Fibroblast of skin of right biceps (primary cell): ENCODE results near the gene LRRFIP1.
"Not testable (repeated sequence)": the region's sequence is repeated elsewhere in the genome, so short reads cannot be mapped to it uniquely, and the experiment has no call there.

Experiments
- DNase-seq: peaks from one replicate; pipeline ENCODE4 v3.0.0-alpha.2; 2013

LRRFIP1 gene

GRCh38 chr2:237597196-237598145 lies 29.9 kb upstream of the LRRFIP1 start:
- no peak for DNase-seq

DNA sequence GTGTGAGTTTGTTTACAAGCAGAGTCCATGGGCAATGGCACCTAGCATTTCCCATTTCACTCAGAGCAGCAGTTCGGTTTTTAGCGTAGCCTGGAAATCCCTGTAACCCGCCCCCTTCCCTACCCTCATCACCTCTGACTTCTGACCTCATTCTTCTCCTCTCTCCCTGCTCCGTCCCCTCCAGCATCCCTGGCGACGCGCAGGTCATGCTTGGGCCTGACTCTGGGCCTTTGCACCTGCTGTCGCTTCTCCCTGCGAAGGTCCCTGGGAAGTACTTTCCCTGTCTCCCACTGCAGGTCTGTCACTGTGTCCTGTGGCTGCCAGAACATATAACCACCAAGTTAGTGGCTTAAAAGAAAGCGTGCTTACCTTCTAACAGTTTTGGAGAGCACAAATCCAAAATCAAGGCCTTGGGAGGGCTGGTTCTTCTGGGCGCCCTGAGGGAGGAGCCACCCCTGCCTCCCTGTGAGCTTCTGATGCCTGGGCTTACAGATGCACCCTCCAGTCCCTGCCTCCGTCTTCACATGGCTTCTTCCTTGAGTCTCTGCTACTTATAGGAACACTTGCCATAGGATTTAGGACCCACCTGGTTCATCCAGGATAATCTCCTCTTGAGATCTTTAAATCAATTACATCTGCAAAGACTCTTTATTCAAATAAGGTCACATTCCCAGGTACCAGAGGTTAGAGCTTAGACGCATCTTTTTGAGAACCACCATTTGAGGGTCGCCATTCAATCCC lies 28.7 kb upstream of the LRRFIP1 start:
- DNase-seq = no peak

- no peak for DNase-seq
These were observed 27.8 kb upstream of the LRRFIP1 start for GRCh38 chr2:237599465-237600110.

DNA sequence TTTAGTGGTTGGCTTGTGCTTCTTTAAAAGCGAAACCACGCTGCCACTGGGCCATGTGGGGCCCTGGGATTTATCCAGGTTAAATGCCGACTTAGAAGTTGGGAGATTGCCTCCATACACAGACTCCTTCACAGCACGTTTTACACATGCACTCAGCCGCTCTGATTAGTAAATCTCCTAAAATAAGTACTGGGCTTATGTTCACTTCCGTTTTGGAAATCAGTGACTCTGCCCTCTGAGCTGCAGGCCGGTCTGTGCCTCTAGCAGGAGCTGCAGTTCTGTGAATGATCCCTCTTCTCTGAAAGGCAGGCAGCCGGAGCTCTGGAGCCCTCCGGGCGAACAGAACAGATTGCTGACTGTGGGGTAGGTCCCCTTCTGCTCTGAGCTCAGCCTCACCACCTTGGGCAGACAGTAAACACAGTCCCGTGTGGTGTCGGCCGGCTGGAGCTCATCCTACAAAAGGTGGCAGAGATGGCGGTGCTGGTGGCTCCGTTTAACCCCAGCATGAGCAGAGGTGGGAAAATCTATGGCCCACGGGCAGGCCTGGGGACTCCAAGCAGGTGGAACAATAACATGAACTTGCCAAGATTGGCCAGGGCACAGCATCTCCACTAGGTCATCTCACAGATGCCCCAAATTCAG lies 27.1 kb upstream of the LRRFIP1 start:
- peak; percentile 78 for DNase-seq

DNA sequence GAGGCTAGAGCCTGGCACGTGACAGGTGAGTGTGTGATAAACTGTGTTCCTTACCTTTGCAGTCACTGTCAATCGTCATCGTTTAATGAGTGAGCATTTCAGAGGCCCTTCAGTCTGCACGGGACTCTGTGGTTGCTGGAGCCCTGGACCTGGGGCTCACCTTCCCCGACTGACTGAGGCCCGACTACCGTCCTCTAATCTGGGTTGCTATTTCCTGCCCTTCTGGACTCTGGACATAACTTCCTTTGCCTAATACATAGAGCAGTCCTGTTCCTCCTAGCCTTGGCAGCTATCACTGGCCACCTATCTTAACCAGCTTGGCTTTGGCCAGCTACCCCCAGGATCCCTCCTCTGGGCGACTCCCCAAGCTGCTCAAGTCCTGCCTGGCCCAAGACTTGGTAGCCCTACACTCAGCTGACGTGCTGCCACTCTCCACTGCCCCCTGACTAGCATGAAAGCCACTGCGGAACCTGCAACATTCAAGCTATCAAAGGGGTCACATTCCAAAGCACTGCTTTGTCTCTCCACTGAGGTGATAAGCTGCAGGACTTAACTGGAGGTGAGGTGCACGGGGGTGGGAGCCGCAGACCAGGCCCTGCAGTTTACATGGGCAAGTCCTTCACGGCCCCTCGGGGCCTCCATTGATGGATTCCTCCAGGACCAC lies 25.8 kb upstream of the LRRFIP1 start:
- DNase-seq = no peak

DNA sequence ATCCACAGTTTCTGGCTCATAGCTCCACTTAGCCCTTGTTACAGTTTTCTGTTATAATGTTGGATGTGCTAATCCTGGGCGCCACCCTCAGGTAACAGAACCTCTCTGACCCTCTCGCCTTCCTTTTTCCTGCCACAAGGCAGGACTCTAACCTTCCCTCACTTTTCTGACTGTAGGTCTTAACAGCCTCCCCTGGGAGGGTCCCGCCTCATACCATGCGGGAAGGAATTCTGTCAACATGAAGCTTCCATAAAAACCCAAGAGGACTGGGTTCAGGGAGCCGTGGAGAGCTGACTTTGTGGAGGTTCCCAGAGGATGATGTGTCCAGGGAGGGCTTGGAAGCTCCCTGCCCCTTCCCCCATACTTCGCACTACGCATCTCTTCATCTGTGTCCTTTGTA lies 25.0 kb upstream of the LRRFIP1 start:
- no peak for DNase-seq

- DNase-seq = no peak
These were observed 24.2 kb upstream of the LRRFIP1 start for GRCh38 chr2:237603049-237603717.

- peak; percentile 65 for DNase-seq
These were observed 23.5 kb upstream of the LRRFIP1 start for GRCh38 chr2:237603718-237604362.

GRCh38 chr2:237604391-237604790 lies 23.0 kb upstream of the LRRFIP1 start:
- DNase-seq = no peak

DNA sequence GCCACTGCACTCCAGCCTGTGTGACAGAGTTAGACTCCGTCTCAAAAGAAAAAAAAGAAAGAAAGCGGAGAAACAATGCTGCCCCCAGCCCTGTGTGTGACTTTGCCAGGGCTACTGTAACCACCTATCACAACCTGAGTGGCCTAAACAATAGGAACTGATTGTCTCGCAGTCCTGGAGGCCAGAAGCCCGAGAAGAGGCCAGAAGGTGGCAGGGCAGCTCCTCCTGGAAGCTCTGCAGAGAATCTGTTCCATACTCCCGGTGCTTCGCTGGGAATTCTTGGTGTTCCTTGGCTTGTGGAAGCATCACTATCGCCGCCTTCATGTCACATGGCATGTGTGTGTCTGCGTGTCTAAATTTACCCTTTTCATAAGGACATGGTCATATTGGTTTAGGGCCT lies 22.4 kb upstream of the LRRFIP1 start:
- DNase-seq = peak; percentile 43

- not testable (repeated sequence) for DNase-seq
These were observed 20.9 kb upstream of the LRRFIP1 start for GRCh38 chr2:237606522-237606921.

GRCh38 chr2:237612527-237613357 lies 14.6 kb upstream of the LRRFIP1 start:
- DNase-seq = no peak

DNA sequence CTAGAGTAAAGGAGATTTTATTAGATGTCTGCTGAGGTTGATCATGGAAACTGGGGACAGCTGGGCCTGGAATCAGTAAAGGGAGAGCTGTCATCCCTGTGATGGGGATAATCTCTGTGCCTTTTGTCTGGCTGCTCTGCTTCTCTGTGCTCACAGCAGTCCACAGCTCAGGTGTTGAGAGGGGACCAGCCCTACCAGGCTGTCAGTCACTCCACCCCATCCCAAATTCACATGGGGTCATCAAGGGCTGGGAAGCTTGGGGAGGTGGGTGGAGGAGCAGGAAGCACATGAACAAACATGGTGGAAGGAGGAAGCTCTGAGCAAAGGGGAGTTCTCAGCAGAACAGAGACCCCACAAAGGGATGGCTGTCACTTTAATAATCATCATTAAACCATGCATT lies 13.7 kb upstream of the LRRFIP1 start:
- DNase-seq = no peak

GRCh38 chr2:237614151-237614720 lies 13.2 kb upstream of the LRRFIP1 start:
- DNase-seq = peak; percentile 52

DNA sequence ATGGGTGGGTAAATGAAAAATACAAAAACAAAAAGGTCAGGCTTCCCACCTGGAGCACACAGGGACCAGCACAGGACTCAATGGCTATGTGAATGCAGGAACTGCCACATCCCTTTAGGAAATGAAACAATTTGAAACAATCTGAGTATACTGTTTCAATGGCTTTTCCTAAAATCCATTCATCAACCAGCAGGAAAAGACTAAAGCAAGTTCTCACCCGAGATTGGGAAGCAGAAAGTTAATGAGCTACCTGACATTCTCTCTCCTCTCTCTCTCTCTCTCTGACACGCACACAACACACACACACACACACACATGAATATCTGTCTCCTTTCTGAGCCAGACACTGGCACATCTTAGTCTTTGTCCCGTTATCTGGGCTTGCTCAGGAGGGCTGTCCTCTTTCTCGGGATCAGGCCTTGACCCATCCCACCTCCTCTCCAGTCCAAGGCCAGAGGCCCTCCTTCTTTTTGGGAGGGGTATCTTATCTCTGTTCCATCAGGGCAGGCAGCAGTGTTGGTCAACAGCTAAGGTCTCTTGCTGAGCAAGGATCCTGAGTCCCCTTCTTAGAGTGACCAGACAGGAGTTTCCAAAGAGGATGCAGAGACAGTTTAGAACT lies 11.6 kb upstream of the LRRFIP1 start:
- no peak for DNase-seq

- no peak for DNase-seq
These were observed 11.0 kb upstream of the LRRFIP1 start for GRCh38 chr2:237616373-237616733.

DNA sequence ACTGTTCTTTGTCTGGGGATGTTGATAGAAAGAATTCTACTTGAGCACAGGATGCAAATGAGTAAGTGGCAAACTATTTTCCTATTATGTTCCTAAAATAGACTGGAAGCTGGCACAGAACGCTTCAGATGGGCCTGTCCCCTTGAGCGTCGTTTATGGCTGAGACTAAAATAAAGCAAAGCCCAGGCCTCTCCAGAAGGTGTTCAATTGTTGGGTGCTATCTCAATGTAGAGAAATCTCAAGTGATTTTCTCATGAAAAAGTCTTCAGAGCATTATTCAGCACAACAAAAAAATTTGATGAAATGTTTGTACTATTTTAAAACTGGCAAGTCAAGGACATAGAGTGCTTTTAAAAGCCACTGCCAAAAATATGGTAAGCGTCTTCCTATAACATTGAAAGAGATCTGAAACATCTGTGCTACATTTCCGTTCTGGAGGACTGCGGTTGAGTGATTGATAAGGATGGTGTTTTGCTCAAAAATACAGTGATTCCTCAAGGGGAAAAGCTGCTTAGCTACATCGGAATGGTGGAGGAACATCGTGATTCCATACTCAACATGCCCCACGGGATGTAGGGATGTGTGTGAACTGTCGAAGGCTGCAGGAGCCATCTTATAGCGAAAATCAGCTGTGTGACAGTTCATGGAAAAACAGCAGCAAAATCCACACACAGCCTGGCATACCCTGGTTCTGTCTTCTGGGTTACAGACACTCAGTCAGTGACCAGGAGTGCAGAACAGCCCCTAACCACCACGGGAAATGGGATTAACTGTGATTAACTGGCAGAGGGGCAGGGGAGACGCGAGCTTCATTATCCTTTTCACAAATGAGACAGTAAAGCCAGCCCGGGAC lies 10.4 kb upstream of the LRRFIP1 start:
- peak; percentile 92 for DNase-seq

GRCh38 chr2:237617587-237617982 lies 9.8 kb upstream of the LRRFIP1 start:
- DNase-seq = no peak

- peak; percentile 63 for DNase-seq
These were observed 8.9 kb upstream of the LRRFIP1 start for GRCh38 chr2:237618449-237618848.
